HUES64 (cell line): ENCODE data around the gene BAK1.

ENCODE experiments used
- H3K27ac ChIP-seq: 2 replicates; pipeline ENCODE4 v1.7.0; 2013; ENCODE audit warnings: low read depth, low read length, inconsistent platforms
- H3K27me3 ChIP-seq: 2 replicates; pipeline ENCODE4 v1.6.1; 2013; ENCODE audit warnings: mild to moderate bottlenecking, low read length; ENCODE audit not compliant: insufficient read depth
- H3K36me3 ChIP-seq: 2 replicates; pipeline ENCODE4 v1.6.1; 2013; ENCODE audit warnings: mild to moderate bottlenecking, low read length; ENCODE audit not compliant: insufficient read depth
- H3K4me1 ChIP-seq: 2 replicates; pipeline ENCODE4 v1.6.1; 2013; ENCODE audit warnings: mild to moderate bottlenecking, low read length, moderate library complexity; ENCODE audit not compliant: insufficient read depth
- H3K4me3 ChIP-seq: 2 replicates; pipeline ENCODE4 v1.5.1; 2013; ENCODE audit warnings: mild to moderate bottlenecking, low read length, moderate library complexity
- H3K9ac ChIP-seq: 2 replicates; pipeline ENCODE4 v1.6.1; 2013; ENCODE audit warnings: mild to moderate bottlenecking, low read depth, low read length
- H3K9me3 ChIP-seq: 2 replicates; pipeline ENCODE4 v1.6.1; 2013; ENCODE audit warnings: low read depth, low read length; ENCODE audit not compliant: insufficient read depth
- WGBS: fragments of 150-250, 120-280 bp; methylation state at CpG from one replicate; pipeline ENCODE4 v1.1.7; 2013; ENCODE audit warnings: missing lambda C conversion rate; 5-methylcytosine and 5-hydroxymethylcytosine counted together

The BAK1 gene

DNA sequence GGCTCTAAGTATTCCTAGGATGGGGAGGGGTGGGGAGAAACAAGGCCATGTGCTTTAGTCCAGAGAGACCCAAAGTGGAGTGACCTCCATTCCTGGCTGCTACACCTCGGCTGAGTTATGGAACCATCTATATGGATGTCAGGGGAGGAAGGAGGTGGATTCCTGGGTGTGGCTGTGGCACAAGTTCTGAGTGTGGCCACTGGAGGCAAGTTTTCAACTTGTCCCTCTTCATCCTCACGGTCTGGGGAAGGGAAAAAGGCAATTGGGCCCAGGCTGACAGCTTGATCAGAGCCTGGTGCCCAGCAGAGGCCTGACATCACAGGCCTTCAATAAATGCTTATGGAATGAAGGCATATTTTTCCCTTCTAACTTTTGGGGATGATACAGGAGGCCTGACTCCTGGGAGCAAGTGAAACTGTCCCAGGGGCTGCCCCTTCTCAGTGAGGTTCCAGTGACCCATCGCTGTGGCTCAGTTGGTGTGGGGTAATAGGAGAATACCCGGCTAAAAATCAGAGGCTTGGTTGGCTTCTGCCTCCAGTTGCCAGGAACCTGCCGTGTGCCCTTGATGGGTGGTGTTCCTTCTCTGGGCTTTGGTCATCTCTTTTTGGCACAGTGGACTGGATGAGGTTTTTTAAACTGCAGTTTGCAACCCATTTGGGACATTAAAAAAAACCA lies 39.2 kb upstream of the BAK1 start:
- no peak overlapping the region for H3K9ac ChIP-seq
- H3K4me1 ChIP-seq = peaks cover 22% of the 10 kb centered on the region
- peaks cover 46% of the 10 kb centered on the region for H3K27me3 ChIP-seq
- H3K4me3 ChIP-seq = peak overlapping the region; percentile 87; the same call in 1 of the 2 replicates
- no peak overlapping the region for H3K27ac ChIP-seq
- H3K9me3 ChIP-seq = no peaks in the 10 kb centered on the region
- WGBS = 58% methylated on average over 5 of the region's 5 CpGs
- no peaks in the 10 kb centered on the region for H3K36me3 ChIP-seq

DNA sequence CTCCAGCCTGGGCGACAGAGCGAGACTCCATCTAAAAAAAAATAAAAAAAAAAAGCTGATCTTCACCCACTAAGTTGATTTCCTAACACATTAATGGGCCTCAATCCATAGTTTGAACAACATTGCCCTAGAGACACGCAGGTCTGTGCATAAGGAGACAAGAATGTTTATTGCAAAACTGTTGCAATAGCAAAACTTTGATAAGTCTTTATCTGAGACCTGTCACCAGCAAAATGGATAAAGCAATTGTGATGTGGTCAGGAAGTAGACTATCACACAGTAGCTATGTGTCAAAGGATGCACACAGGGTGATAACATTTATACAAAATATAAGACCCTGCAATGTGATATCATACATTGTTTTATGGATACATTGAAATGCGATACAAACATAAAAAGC lies 36.8 kb upstream of the BAK1 start:
- H3K36me3 ChIP-seq = no peaks in the 10 kb centered on the region
- 79% methylated on average over 1 of the region's 4 CpGs for WGBS
- no peak overlapping the region for H3K27ac ChIP-seq
- peaks cover 7% of the 10 kb centered on the region for H3K4me1 ChIP-seq
- H3K9ac ChIP-seq = no peak overlapping the region
- H3K27me3 ChIP-seq = peaks cover 34% of the 10 kb centered on the region
- H3K9me3 ChIP-seq = no peaks in the 10 kb centered on the region
- no peak overlapping the region for H3K4me3 ChIP-seq

- Histone ChIP-seq H3K27ac (no peak overlapping the region), H3K36me3 (no peaks in the 10 kb centered on the region), H3K9ac (no peak overlapping the region), H3K4me3 (no peak overlapping the region), H3K9me3 (no peaks in the 10 kb centered on the region), H3K4me1 (peaks cover 12% of the 10 kb centered on the region), H3K27me3 (peaks cover 28% of the 10 kb centered on the region)
- WGBS = 93% methylated on average over 2 of the region's 2 CpGs
Observed at GRCh38 chr6:33616113-33616512, 36.0 kb upstream of the BAK1 start.

DNA sequence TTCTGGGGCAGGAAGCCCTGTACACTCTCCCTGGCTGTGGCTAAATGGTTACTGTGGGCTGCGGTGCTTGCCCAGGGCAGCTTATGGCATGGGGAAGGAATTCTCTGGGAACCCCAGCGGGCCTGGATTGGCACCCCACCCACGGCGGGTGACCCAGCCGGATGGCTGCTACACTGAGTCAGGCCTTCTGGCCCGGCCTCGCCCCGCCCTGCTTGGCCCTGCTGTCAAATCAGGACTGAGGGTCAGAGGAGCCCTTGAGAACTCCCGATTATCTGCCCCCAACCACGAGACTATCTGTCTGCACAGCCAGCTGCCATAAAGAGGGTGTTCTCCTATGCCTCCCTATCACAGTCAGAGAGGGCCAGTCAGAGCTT lies 33.7 kb upstream of the BAK1 start:
- Histone ChIP-seq H3K9ac (no peak overlapping the region), H3K4me3 (no peak overlapping the region), H3K27me3 (peaks cover 6% of the 10 kb centered on the region; the same call in 1 of the 2 replicates), H3K4me1 (peaks cover 27% of the 10 kb centered on the region), H3K9me3 (no peaks in the 10 kb centered on the region), H3K36me3 (no peaks in the 10 kb centered on the region), H3K27ac (no peak overlapping the region)
- 90% methylated on average over 10 of the region's 10 CpGs for WGBS

DNA sequence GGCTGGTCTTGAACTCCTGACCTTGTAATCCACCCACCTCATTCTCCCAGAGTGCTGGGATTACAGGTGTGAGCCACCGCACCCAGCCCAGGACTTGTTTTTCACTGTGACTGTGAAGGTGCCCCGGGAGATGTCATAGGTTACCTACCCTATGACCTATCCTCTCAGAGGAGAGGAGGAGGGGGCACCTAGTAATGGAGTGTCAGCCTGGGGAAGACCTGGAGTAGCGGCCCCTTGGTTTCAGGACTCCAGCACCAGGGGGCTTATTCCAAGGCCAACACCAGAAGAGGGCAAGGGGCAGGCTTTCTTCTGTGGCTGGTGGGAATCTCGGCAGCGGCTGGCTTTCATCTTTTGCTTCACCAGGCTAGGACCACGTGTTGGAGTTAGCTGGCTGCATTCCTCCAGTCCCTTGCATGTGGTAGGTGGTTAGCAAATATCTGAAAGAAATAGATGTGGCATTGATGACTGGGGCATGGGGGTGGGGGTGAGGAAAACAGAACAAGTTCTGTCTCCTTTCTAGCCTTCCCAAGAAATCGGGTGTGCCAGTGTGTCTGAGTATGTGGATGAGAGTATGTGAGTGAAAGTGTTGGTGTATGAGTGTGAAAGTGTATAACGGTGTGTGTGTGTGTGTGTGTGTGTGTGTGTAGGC lies 33.2 kb upstream of the BAK1 start:
- 0 out of 2 replicates have a peak, but pooled peaks cover 4% of the 10 kb centered on the region for H3K27me3 ChIP-seq
- H3K27ac ChIP-seq = no peak overlapping the region
- no peak overlapping the region for H3K4me3 ChIP-seq
- no peaks in the 10 kb centered on the region for H3K9me3 ChIP-seq
- WGBS = 82% methylated on average over 7 of the region's 8 CpGs
- H3K9ac ChIP-seq = no peak overlapping the region
- H3K36me3 ChIP-seq = no peaks in the 10 kb centered on the region
- peaks cover 27% of the 10 kb centered on the region for H3K4me1 ChIP-seq

GRCh38 chr6:33610779-33611732 lies 31.0 kb upstream of the BAK1 start:
- H3K27ac ChIP-seq = peak overlapping the region; percentile 26; the same call in 1 of the 2 replicates
- no peaks in the 10 kb centered on the region for H3K27me3 ChIP-seq
- no peak overlapping the region for H3K4me3 ChIP-seq
- no peak overlapping the region for H3K9ac ChIP-seq
- peaks cover 38% of the 10 kb centered on the region for H3K4me1 ChIP-seq
- H3K36me3 ChIP-seq = no peaks in the 10 kb centered on the region
- WGBS = 68% methylated on average over 21 of the region's 22 CpGs
- H3K9me3 ChIP-seq = no peaks in the 10 kb centered on the region

- 74% methylated on average over 4 of the region's 4 CpGs for WGBS
- no peak overlapping the region for H3K4me3 ChIP-seq
- no peak overlapping the region for H3K27ac ChIP-seq
- no peaks in the 10 kb centered on the region for H3K36me3 ChIP-seq
- no peaks in the 10 kb centered on the region for H3K27me3 ChIP-seq
- H3K9ac ChIP-seq = no peak overlapping the region
- peaks cover 38% of the 10 kb centered on the region for H3K4me1 ChIP-seq
- H3K9me3 ChIP-seq = no peaks in the 10 kb centered on the region
Observed at GRCh38 chr6:33610067-33610466, 30.0 kb upstream of the BAK1 start.

DNA sequence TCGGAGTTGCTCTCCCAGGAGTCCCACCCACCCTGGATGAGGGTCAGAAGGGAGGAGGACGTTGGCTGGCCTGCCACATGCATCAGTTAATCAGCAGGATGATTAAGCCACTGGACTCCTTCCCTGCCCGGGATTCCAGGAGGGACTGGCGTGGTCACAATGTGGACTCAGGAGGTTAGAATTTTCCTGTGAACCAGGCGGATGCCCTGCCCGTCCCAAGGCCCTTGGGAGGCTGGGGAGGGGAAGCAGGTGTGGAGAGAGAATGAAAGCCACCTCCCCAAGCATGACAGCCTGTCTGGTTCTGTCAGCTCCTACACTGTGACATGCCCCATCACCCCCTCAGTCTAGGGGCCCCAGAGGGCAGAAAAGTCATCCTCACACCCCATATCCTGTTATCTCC lies 29.5 kb upstream of the BAK1 start:
- Histone ChIP-seq H3K36me3 (no peaks in the 10 kb centered on the region), H3K4me3 (no peak overlapping the region), H3K9me3 (no peaks in the 10 kb centered on the region), H3K9ac (no peak overlapping the region), H3K4me1 (peaks cover 38% of the 10 kb centered on the region), H3K27ac (no peak overlapping the region), H3K27me3 (no peaks in the 10 kb centered on the region)
- 77% methylated on average over 6 of the region's 6 CpGs for WGBS

GRCh38 chr6:33609019-33609418 lies 28.9 kb upstream of the BAK1 start:
- H3K27me3 ChIP-seq = no peaks in the 10 kb centered on the region
- no peak overlapping the region for H3K27ac ChIP-seq
- H3K9me3 ChIP-seq = no peaks in the 10 kb centered on the region
- H3K4me1 ChIP-seq = peaks cover 38% of the 10 kb centered on the region
- WGBS = 88% methylated on average over 2 of the region's 3 CpGs
- H3K4me3 ChIP-seq = no peak overlapping the region
- no peaks in the 10 kb centered on the region for H3K36me3 ChIP-seq
- H3K9ac ChIP-seq = no peak overlapping the region

- H3K4me3 ChIP-seq = no peak overlapping the region
- no peaks in the 10 kb centered on the region for H3K9me3 ChIP-seq
- peak overlapping the region; percentile 36; the same call in 1 of the 2 replicates for H3K27ac ChIP-seq
- H3K9ac ChIP-seq = no peak overlapping the region
- 84% methylated on average over 5 of the region's 5 CpGs for WGBS
- peaks cover 38% of the 10 kb centered on the region for H3K4me1 ChIP-seq
- no peaks in the 10 kb centered on the region for H3K27me3 ChIP-seq
- no peaks in the 10 kb centered on the region for H3K36me3 ChIP-seq
Observed at GRCh38 chr6:33607784-33608161, 27.7 kb upstream of the BAK1 start.
